ENCODE data around the gene KIF14.
A peak's percentile ranks its signal among the peaks of the same experiment; 100 is the strongest.

KIF14 gene

DNA sequence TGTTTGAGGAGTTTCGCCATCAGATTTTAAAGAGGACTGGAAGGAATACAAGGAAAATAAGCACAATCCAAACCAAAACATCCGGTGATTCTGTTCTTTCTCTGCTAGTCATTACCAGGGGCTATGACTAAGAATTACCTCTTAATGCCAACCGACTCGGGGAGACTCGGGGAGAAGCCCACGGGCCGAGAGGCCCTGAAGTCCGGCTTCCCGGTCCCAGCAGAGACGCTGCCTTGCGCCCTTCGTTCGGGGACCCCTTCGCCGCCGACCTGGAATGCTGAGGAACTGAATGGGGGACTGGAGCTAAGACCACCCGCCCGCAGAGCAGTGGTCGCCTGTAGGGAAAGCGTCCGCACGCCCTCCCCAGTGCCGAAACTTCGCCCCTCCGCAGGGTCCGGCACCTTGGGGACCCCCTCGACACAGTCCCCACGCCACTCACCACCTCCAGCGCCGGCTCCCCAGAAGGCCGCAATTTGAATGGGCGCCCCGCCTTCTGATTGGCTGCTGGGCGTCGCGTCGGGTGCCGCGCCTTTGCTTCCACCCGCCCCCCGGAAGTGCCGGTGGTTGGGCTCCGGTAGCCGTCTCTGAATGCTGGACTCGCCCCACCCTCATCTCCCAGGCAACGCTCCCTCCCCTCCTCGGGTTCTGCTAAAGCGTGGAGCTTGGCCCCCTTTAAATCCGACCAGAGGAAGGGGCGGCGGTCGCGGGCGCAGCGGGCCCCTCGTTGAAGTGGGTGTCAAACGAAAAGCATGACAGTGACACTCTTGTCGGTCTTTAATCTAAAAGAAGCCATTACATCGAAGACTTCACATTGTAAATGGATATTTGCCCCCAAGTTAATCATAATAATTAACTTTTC, at the start of gene KIF14:
KIF14 (minus strand) TSS at position 479 of the 859 bp plus-strand sequence. CDS start 2,028 bp downstream, outside the sequence.
- Histone ChIP-seq H3K9me3 (ENCODE audit: insufficient read depth, low read length) (no peaks in the 10 kb centered on the region), H2AFZ (ENCODE audit: low read depth, low read length, severe bottlenecking) (peak within 1 kb of the TSS; percentile 99), H3K36me3 (ENCODE audit: low read length) (peaks cover 5% of the 10 kb centered on the region; the same call in 1 of the 2 replicates), H3K4me3 (ENCODE audit: insufficient read depth, low read length, poor library complexity, severe bottlenecking) (peak within 1 kb of the TSS; percentile 91), H3K9ac (ENCODE audit: low read length) (peak within 1 kb of the TSS; percentile 79), H3K4me2 (ENCODE audit: low read depth, low read length, poor library complexity, severe bottlenecking) (peak within 1 kb of the TSS; percentile 100), H4K20me1 (ENCODE audit: low read depth, low read length) (no peaks in the 10 kb centered on the region), H3K79me2 (ENCODE audit: insufficient read depth, low read length) (peaks cover 11% of the 10 kb centered on the region), H3K27ac (ENCODE audit: low read depth, low read length) (peak within 1 kb of the TSS; percentile 77), H3F3A (ENCODE audit: insufficient read depth) (peaks cover 5% of the 10 kb centered on the region), H3K9me2 (replicated peaks; ENCODE audit: insufficient read depth, low read length) (no peaks in the 10 kb centered on the region), H3K27me3 (ENCODE audit: low read length) (no peaks in the 10 kb centered on the region)
- TF ChIP-seq EZH2phosphoT487 (conservative IDR thresholded peaks at IDR 0.05; ENCODE audit: low read length) (no peak), CTCF (IDR thresholded peaks at IDR 0.05; ENCODE audit: insufficient read depth, low read length, poor library complexity, severe bottlenecking) (no peak)

- peaks cover 22% of the 10 kb centered on the region for H3F3A ChIP-seq (ENCODE audit: insufficient read depth)
- no peaks in the 10 kb centered on the region for H3K9me3 ChIP-seq (ENCODE audit: insufficient read depth, low read length)
- H3K27ac ChIP-seq (ENCODE audit: low read depth, low read length) = peak within 1 kb of the TSS; percentile 86
- H3K27me3 ChIP-seq (ENCODE audit: low read length) = no peaks in the 10 kb centered on the region
- peaks cover 6% of the 10 kb centered on the region; the same call in 1 of the 2 replicates for H3K36me3 ChIP-seq (ENCODE audit: low read length)
- TF ChIP-seq CTCF (IDR thresholded peaks at IDR 0.05; ENCODE audit: insufficient read depth, low read length, poor library complexity, severe bottlenecking) (no peak), EZH2phosphoT487 (conservative IDR thresholded peaks at IDR 0.05; ENCODE audit: low read length) (no peak)
- peak within 1 kb of the TSS; percentile 97 for H3K9ac ChIP-seq (ENCODE audit: low read length)
- peak within 1 kb of the TSS; percentile 81 for H2AFZ ChIP-seq (ENCODE audit: low read depth, low read length, severe bottlenecking)
- peak within 1 kb of the TSS; percentile 93 for H3K4me2 ChIP-seq (ENCODE audit: low read depth, low read length, poor library complexity, severe bottlenecking)
- no peaks in the 10 kb centered on the region for H4K20me1 ChIP-seq (ENCODE audit: low read depth, low read length)
- no peaks in the 10 kb centered on the region for H3K9me2 ChIP-seq (replicated peaks; ENCODE audit: insufficient read depth, low read length)
- H3K79me2 ChIP-seq (ENCODE audit: insufficient read depth, low read length) = peaks cover 16% of the 10 kb centered on the region; the same call in 1 of the 2 replicates
- peak within 1 kb of the TSS; percentile 86 for H3K4me3 ChIP-seq (ENCODE audit: insufficient read depth, low read length, poor library complexity, severe bottlenecking)
Observed at GRCh38 chr1:200669314-200670241, 49.0 kb upstream of the KIF14 start, which contains the start of gene DDX59. DDX59 (minus strand) TSS chr1:200669907; CDS start chr1:200666740, 3,167 bp downstream.

- Histone ChIP-seq H4K20me1 (ENCODE audit: low read depth, low read length) (no peaks in the 10 kb centered on the region), H3K27me3 (ENCODE audit: low read length) (no peaks in the 10 kb centered on the region), H3K36me3 (ENCODE audit: low read length) (peaks cover 8% of the 10 kb centered on the region; the same call in 1 of the 2 replicates), H3F3A (ENCODE audit: insufficient read depth) (peaks cover 22% of the 10 kb centered on the region), H3K27ac (ENCODE audit: low read depth, low read length) (peak overlapping the region; percentile 86), H3K79me2 (ENCODE audit: insufficient read depth, low read length) (peaks cover 16% of the 10 kb centered on the region; the same call in 1 of the 2 replicates), H3K4me2 (ENCODE audit: low read depth, low read length, poor library complexity, severe bottlenecking) (peak overlapping the region; percentile 93), H3K9ac (ENCODE audit: low read length) (peak overlapping the region; percentile 97), H3K4me3 (ENCODE audit: insufficient read depth, low read length, poor library complexity, severe bottlenecking) (peak overlapping the region; percentile 86), H2AFZ (ENCODE audit: low read depth, low read length, severe bottlenecking) (peak overlapping the region; percentile 81), H3K9me3 (ENCODE audit: insufficient read depth, low read length) (no peaks in the 10 kb centered on the region), H3K9me2 (replicated peaks; ENCODE audit: insufficient read depth, low read length) (no peaks in the 10 kb centered on the region)
- TF ChIP-seq EZH2phosphoT487 (conservative IDR thresholded peaks at IDR 0.05; ENCODE audit: low read length) (no peak), CTCF (IDR thresholded peaks at IDR 0.05; ENCODE audit: insufficient read depth, low read length, poor library complexity, severe bottlenecking) (no peak)
Observed at GRCh38 chr1:200668514-200669313, 48.2 kb upstream of the KIF14 start.
